Testis (tissue), 2 donors: Measurements from ENCODE around the gene RPS6KB1.

Experiments
- CTCF ChIP-seq, 3 experiments: fragments of 450-650 bp in 2 of 3; fragments of 200-600 bp in 1 of 3; sonication (generic) in 1 of 3; IDR thresholded peaks; one replicate each; pipeline ENCODE4 v1.5.1; 2016 to 2019; ENCODE audit warnings: antibody characterized with exemption in 3 of 3, mild to moderate bottlenecking in 2 of 3, moderate library complexity in 1 of 3
- POLR2A ChIP-seq: fragments of 450-650 bp; IDR thresholded peaks from one replicate; pipeline ENCODE4 v1.6.1; 2017; ENCODE audit warnings: antibody characterized with exemption, mild to moderate bottlenecking, moderate library complexity

DNA sequence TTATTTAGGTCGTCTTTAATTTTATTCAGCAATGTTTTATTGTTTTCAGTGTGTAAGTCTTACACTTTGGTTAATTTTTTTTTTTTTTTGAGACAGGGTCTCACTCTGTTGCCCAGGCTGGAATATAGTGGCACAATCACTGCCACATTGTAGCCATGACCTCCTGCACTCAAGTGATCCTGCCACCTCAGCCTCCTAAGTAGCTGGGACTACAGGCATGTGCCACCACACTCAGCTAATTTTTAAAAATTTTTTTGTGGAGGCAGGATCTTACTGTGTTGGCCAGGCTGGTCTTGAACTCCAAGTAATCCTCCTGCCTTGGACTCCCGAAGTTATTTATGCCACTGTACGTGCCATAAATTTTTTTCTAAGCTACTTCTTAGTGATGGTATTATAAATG is 14.5 kb downstream of the RPS6KB1 start:
- no peak for TF ChIP-seq POLR2A
- no peak for TF ChIP-seq CTCF (IDR thresholded peaks at IDR 0.05)
